HG03095 (cell line): ENCODE measurements around the gene TRIM60.
"Not testable (repeated sequence)": the region's sequence is repeated elsewhere in the genome, so short reads cannot be mapped to it uniquely, and the experiment has no call there.

Experiments
- ATAC-seq: cut with Tn5 transposase; IDR thresholded peaks from one replicate; pipeline ENCODE4 v1.9.1; 2021; ENCODE audit warnings: moderate library complexity; ENCODE audit not compliant: unreplicated experiment

TRIM60 gene

GRCh38 chr4:165052627-165053026, 20.8 kb downstream of the TRIM60 start:
- no peak for ATAC-seq

GRCh38 chr4:165053645-165054044, 21.8 kb downstream of the TRIM60 start, which contains the start of gene TRIM75:
Gene TRIM75 (plus strand): TSS chr4:165053866. CDS start chr4:165059148, 5,282 bp downstream.
- ATAC-seq: no peak

- no peak for ATAC-seq
Observed at GRCh38 chr4:165055601-165056000, 23.8 kb downstream of the TRIM60 start.

GRCh38 chr4:165058666-165059065, 26.9 kb downstream of the TRIM60 start:
- ATAC-seq: no peak

- no peak for ATAC-seq
Observed at GRCh38 chr4:165059386-165059785, 27.6 kb downstream of the TRIM60 start.

- no peak for ATAC-seq
Observed at GRCh38 chr4:165060938-165061337, 29.1 kb downstream of the TRIM60 start.

GRCh38 chr4:165070560-165070959, 38.8 kb downstream of the TRIM60 start:
- no peak for ATAC-seq

GRCh38 chr4:165073346-165073745, 41.5 kb downstream of the TRIM60 start:
- ATAC-seq: not testable (repeated sequence)

GRCh38 chr4:165077034-165077578, 45.3 kb downstream of the TRIM60 start:
- ATAC-seq: no peak

- ATAC-seq: no peak
Observed at GRCh38 chr4:165079476-165079875, 47.7 kb downstream of the TRIM60 start.

GRCh38 chr4:165084787-165085186, 53.0 kb downstream of the TRIM60 start:
- not testable (repeated sequence) for ATAC-seq

GRCh38 chr4:165085946-165086345, 54.1 kb downstream of the TRIM60 start:
- ATAC-seq: no peak

- no peak for ATAC-seq
Observed at GRCh38 chr4:165088366-165088765, 56.6 kb downstream of the TRIM60 start.
